H9 (cell line): ENCODE results near the gene ANO2. TPM values are rescaled to one million over a fixed set of nuclear protein-coding genes. Genes with fewer than 3 reads are reported as not detected.

Source experiments
- DNase-seq: peaks from one replicate; pipeline ENCODE4 v3.0.0-alpha.2; 2017
- H2AFZ ChIP-seq: one replicate; pipeline ENCODE4 v1.6.1; 2013; ENCODE audit warnings: mild to moderate bottlenecking, low read length, control low read depth, moderate library complexity
- H2AK5ac ChIP-seq: 2 replicates; pipeline ENCODE4 v1.6.1; 2013; ENCODE audit warnings: low read length, control low read depth, mixed read lengths; ENCODE audit not compliant: insufficient read length
- H2BK120ac ChIP-seq: one replicate; pipeline ENCODE4 v1.6.1; 2013; ENCODE audit warnings: low read depth, mild to moderate bottlenecking, low read length, control low read depth, inconsistent platforms; ENCODE audit not compliant: poor library complexity, severe bottlenecking
- H2BK12ac ChIP-seq: 2 replicates; pipeline ENCODE4 v1.6.1; 2013; ENCODE audit warnings: low read length, control low read depth, mixed read lengths, low read depth; ENCODE audit not compliant: insufficient read length
- H2BK15ac ChIP-seq: 2 replicates; pipeline ENCODE4 v1.6.1; 2013; ENCODE audit warnings: low read depth, low read length, control low read depth
- H2BK20ac ChIP-seq: one replicate; pipeline ENCODE4 v1.6.1; 2013; ENCODE audit warnings: low read depth, mild to moderate bottlenecking, low read length, control low read depth, inconsistent platforms; ENCODE audit not compliant: poor library complexity, severe bottlenecking
- H2BK5ac ChIP-seq: 2 replicates; pipeline ENCODE4 v1.6.1; 2013; ENCODE audit warnings: low read length, control low read depth, mixed read lengths; ENCODE audit not compliant: insufficient read length
- H3K14ac ChIP-seq: 2 replicates; pipeline ENCODE4 v1.6.1; 2013; ENCODE audit warnings: low read length, control low read depth; ENCODE audit not compliant: insufficient read depth
- H3K18ac ChIP-seq: 2 replicates; pipeline ENCODE4 v1.6.1; 2013; ENCODE audit warnings: low read depth, mild to moderate bottlenecking, mixed read lengths, low read length, control low read depth; ENCODE audit not compliant: insufficient read length
- H3K23ac ChIP-seq: 2 replicates; pipeline ENCODE4 v1.6.1; 2013; ENCODE audit warnings: low read length, control low read depth, mixed read lengths, low read depth; ENCODE audit not compliant: insufficient read length
- H3K23me2 ChIP-seq: 2 replicates; pipeline ENCODE4 v1.6.1; 2013; ENCODE audit warnings: low read depth, mild to moderate bottlenecking, mixed read lengths, low read length, control low read depth; ENCODE audit not compliant: insufficient read length, poor library complexity, severe bottlenecking
- H3K27ac ChIP-seq: 2 replicates; pipeline ENCODE4 v1.5.1; 2013; ENCODE audit warnings: low read length, control low read depth, mixed read lengths, low read depth; ENCODE audit not compliant: insufficient read length
- H3K27me3 ChIP-seq: 2 replicates; pipeline ENCODE4 v1.6.1; 2013; ENCODE audit warnings: low read length, control low read depth, inconsistent platforms; ENCODE audit not compliant: insufficient read depth
- H3K4ac ChIP-seq: 2 replicates; pipeline ENCODE4 v1.6.1; 2013; ENCODE audit warnings: low read depth, mild to moderate bottlenecking, control low read depth, inconsistent platforms, low read length, moderate library complexity
- H3K4me1 ChIP-seq: 2 replicates; pipeline ENCODE4 v1.6.1; 2013; ENCODE audit warnings: low read length, control low read depth, inconsistent platforms; ENCODE audit not compliant: insufficient read depth
- H3K4me2 ChIP-seq: 2 replicates; pipeline ENCODE4 v1.6.1; 2013; ENCODE audit warnings: low read length, control low read depth, mixed read lengths; ENCODE audit not compliant: insufficient read length, insufficient read depth
- H3K56ac ChIP-seq: 2 replicates; pipeline ENCODE4 v1.6.1; 2013; ENCODE audit warnings: low read depth, mild to moderate bottlenecking, mixed read lengths, low read length, control low read depth; ENCODE audit not compliant: insufficient read length
- H3K79me1 ChIP-seq: 2 replicates; pipeline ENCODE4 v1.6.1; 2013; ENCODE audit warnings: low read depth, mild to moderate bottlenecking, moderate library complexity, low read length, control low read depth, inconsistent platforms; ENCODE audit not compliant: insufficient read depth, poor library complexity, severe bottlenecking
- H3K79me2 ChIP-seq: 2 replicates; pipeline ENCODE4 v1.6.1; 2013; ENCODE audit warnings: low read length, control low read depth, inconsistent platforms; ENCODE audit not compliant: insufficient read depth
- H3K9ac ChIP-seq: 2 replicates; pipeline ENCODE4 v1.6.1; 2013; ENCODE audit warnings: low read length, control low read depth, mixed read lengths; ENCODE audit not compliant: insufficient read length; ENCODE audit errors: extremely low read depth
- H3K9me3 ChIP-seq: one replicate; pipeline ENCODE4 v1.6.1; 2013; ENCODE audit warnings: low read depth, low read length, inconsistent platforms; ENCODE audit not compliant: control insufficient read depth
- H3T11ph ChIP-seq: one replicate; pipeline ENCODE4 v1.6.1; 2013; ENCODE audit warnings: mild to moderate bottlenecking, low read length, control low read depth, inconsistent platforms
- H4K20me1 ChIP-seq: one replicate; pipeline ENCODE4 v1.6.1; 2013; ENCODE audit not compliant: control insufficient read depth, insufficient read length, insufficient read depth
- H4K5ac ChIP-seq: 2 replicates; pipeline ENCODE4 v1.6.1; 2013; ENCODE audit warnings: low read depth, mild to moderate bottlenecking, mixed read lengths, low read length, control low read depth; ENCODE audit not compliant: insufficient read length
- H4K8ac ChIP-seq: replicated peaks from 2 replicates; pipeline ENCODE4 v1.6.1; 2013; ENCODE audit warnings: low read length, control low read depth, mixed read lengths, low read depth; ENCODE audit not compliant: insufficient read length
- H4K91ac ChIP-seq: 2 replicates; pipeline ENCODE4 v1.6.1; 2013; ENCODE audit warnings: low read depth, mild to moderate bottlenecking, moderate library complexity, mixed read lengths, low read length, control low read depth; ENCODE audit not compliant: insufficient read length
- H3K27ac Mint-ChIP-seq, 3 experiments: 2 replicates in 2 of 3; 3 replicates in 1 of 3; pipeline ENCODE4 v1.8.0; 2020 to 2021; ENCODE audit warnings: mixed read lengths in 3 of 3, mild to moderate bottlenecking in 1 of 3, moderate library complexity in 1 of 3
- H3K27me3 Mint-ChIP-seq: 2 replicates; pipeline ENCODE4 v1.8.0; 2021; ENCODE audit warnings: low read depth, mild to moderate bottlenecking, moderate library complexity, mixed read lengths
- H3K36me3 Mint-ChIP-seq, 3 experiments: 2 replicates in 2 of 3; 3 replicates in 1 of 3; pipeline ENCODE4 v1.8.0; 2020 to 2021; ENCODE audit warnings: low read depth in 3 of 3, mixed read lengths in 3 of 3; ENCODE audit not compliant: insufficient read depth in 1 of 3
- H3K4me1 Mint-ChIP-seq, 2 experiments: 2 replicates each; pipeline ENCODE4 v1.8.0; 2020; ENCODE audit warnings: mixed read lengths in 2 of 2
- H3K4me3 Mint-ChIP-seq, 2 experiments: 2 replicates in 1 of 2; 3 replicates in 1 of 2; pipeline ENCODE4 v1.8.0; 2020 to 2021; ENCODE audit warnings: mild to moderate bottlenecking in 2 of 2, mixed read lengths in 2 of 2, moderate library complexity in 1 of 2
- H3K9me3 Mint-ChIP-seq, 2 experiments: 2 replicates in 1 of 2; 3 replicates in 1 of 2; pipeline ENCODE4 v1.8.0; 2020; ENCODE audit warnings: mild to moderate bottlenecking in 2 of 2, mixed read lengths in 2 of 2, moderate library complexity in 1 of 2
- WGBS: extraction: QIAGEN DNeasy Blood & Tissue Kit; methylation state at CpG from one replicate; pipeline ENCODE4 v1.1.7; 2013; ENCODE audit warnings: missing lambda C conversion rate, low lambda C conversion rate, mixed read lengths; ENCODE audit not compliant: insufficient read length; ENCODE audit errors: extremely low coverage; 5-methylcytosine and 5-hydroxymethylcytosine counted together
- total RNA-seq: library from RNA; stranded (reverse); gene quantifications from 2 replicates; pipeline ENCODE4 v1.2.1, GENCODE V29; 2021
- TF ChIP-seq, protein P1 (sequence below): fragments of 200-600 bp; sonication (generic); conservative IDR thresholded peaks from 3 replicates; pipeline ENCODE4 v1.8.0; 2021; ENCODE audit warnings: antibody characterized with exemption, mild to moderate bottlenecking

The ANO2 gene
- total RNA-seq, 1 experiment from 2014 or later: 3.8 TPM

DNA sequence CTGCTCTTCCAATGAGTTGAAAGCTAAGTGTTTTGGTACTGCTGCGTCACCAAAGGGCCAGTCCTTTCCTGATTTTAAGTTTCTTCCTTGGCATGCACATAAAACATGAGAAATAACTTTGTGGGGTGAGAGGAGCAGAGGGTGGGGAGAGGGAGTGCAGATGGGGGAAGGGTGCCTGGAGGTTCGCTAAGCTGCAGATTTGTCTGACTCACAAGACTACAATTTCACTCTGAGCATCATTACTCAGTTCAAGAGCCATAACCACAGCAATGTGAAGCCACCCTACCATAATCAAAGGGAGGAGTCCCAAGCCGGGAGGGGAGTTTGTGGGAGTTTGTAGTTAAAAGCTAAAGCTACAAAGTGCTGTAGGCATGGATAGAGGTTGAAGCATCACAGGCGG, 136.1 kb downstream of the ANO2 start:
- Mint-ChIP-seq H3K4me1 (peaks cover 9 to 12% of the 10 kb centered on the region in 2 experiments), H3K9me3 (no peaks in the 10 kb centered on the region), H3K27me3 (peaks cover 3% of the 10 kb centered on the region), H3K36me3 (no peaks in the 10 kb centered on the region), H3K4me3 (no peak overlapping the region), H3K27ac (no peak overlapping the region)
- Histone ChIP-seq H4K20me1 (no peaks in the 10 kb centered on the region), H3K23me2 (no peaks in the 10 kb centered on the region), H2AFZ (no peak overlapping the region), H3K18ac (no peak overlapping the region), H3K23ac (no peak overlapping the region), H3K4ac (no peak overlapping the region), H2BK5ac (no peak overlapping the region), H2AK5ac (no peak overlapping the region), H3K79me1 (no peaks in the 10 kb centered on the region), H3K4me2 (no peak overlapping the region), H3K79me2 (no peaks in the 10 kb centered on the region), H3K27ac (no peak overlapping the region), H2BK15ac (no peak overlapping the region), H4K91ac (no peak overlapping the region), H4K8ac (no peak overlapping the region), H3K56ac (no peak overlapping the region), H3K27me3 (no peaks in the 10 kb centered on the region), H2BK20ac (no peak overlapping the region), H3K9me3 (no peaks in the 10 kb centered on the region), H2BK12ac (no peak overlapping the region), H3K4me1 (no peaks in the 10 kb centered on the region), H4K5ac (no peak overlapping the region), H3K14ac (no peak overlapping the region), H3K9ac (no peak overlapping the region), H2BK120ac (no peak overlapping the region), H3T11ph (no peak overlapping the region)
- WGBS: no CpG with 5 or more reads among the region's 4 CpGs
- DNase-seq: no peak
- TF ChIP-seq, protein P1, sequence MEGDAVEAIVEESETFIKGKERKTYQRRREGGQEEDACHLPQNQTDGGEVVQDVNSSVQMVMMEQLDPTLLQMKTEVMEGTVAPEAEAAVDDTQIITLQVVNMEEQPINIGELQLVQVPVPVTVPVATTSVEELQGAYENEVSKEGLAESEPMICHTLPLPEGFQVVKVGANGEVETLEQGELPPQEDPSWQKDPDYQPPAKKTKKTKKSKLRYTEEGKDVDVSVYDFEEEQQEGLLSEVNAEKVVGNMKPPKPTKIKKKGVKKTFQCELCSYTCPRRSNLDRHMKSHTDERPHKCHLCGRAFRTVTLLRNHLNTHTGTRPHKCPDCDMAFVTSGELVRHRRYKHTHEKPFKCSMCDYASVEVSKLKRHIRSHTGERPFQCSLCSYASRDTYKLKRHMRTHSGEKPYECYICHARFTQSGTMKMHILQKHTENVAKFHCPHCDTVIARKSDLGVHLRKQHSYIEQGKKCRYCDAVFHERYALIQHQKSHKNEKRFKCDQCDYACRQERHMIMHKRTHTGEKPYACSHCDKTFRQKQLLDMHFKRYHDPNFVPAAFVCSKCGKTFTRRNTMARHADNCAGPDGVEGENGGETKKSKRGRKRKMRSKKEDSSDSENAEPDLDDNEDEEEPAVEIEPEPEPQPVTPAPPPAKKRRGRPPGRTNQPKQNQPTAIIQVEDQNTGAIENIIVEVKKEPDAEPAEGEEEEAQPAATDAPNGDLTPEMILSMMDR: no peak
